Upper lobe of right lung (tissue), 1 donor: ENCODE data around the gene STAT6. TPM values are rescaled to one million over a fixed set of nuclear protein-coding genes. Genes with fewer than 3 reads are reported as not detected.

Experiments
- ATAC-seq: fragments of 200-7000 bp; cut with Tn5 transposase; one replicate; pipeline ENCODE4 v1.9.1; 2020; ENCODE audit warnings: mild to moderate bottlenecking, moderate library complexity
- DNase-seq: peaks from one replicate; pipeline ENCODE4 v3.0.0-alpha.2; 2020
- H3K27ac ChIP-seq: fragments of 200-600 bp; one replicate; pipeline ENCODE4 v1.8.0; 2022
- H3K27me3 ChIP-seq: fragments of 200-600 bp; one replicate; pipeline ENCODE4 v1.8.0; 2022; ENCODE audit warnings: mild to moderate bottlenecking
- H3K36me3 ChIP-seq: fragments of 200-600 bp; one replicate; pipeline ENCODE4 v1.8.0; 2022
- H3K4me1 ChIP-seq: fragments of 200-600 bp; one replicate; pipeline ENCODE4 v1.8.0; 2022
- H3K4me3 ChIP-seq: fragments of 200-600 bp; one replicate; pipeline ENCODE4 v1.8.0; 2022; ENCODE audit warnings: mild to moderate bottlenecking
- H3K9me3 ChIP-seq: fragments of 200-600 bp; one replicate; pipeline ENCODE4 v1.8.0; 2022
- intact Hi-C: fragments of 100-400 bp; cut with DNase I; formaldehyde crosslinking; loops from one replicate; pipeline ENCODE4 v1.11.0; 2022
- total RNA-seq: library from RNA; stranded (reverse); fragmentation: NEBNext Ultra II Directional; extraction: Animal tissue kit (Norgen Biotek cat#: 25700); gene quantifications from one replicate; pipeline ENCODE4 v1.2.1, GENCODE V29; 2021
- TF ChIP-seq, protein P1 (sequence below): fragments of 200-600 bp; IDR thresholded peaks from one replicate; pipeline ENCODE4 v1.8.0; 2022; ENCODE audit warnings: antibody characterized with exemption
- donor health status: DM: no; HTN: yes; CAD: no; lungs with severe emphysema.

Gene STAT6
- total RNA-seq, 1 donor from 2014 or later: 230 TPM

DNA sequence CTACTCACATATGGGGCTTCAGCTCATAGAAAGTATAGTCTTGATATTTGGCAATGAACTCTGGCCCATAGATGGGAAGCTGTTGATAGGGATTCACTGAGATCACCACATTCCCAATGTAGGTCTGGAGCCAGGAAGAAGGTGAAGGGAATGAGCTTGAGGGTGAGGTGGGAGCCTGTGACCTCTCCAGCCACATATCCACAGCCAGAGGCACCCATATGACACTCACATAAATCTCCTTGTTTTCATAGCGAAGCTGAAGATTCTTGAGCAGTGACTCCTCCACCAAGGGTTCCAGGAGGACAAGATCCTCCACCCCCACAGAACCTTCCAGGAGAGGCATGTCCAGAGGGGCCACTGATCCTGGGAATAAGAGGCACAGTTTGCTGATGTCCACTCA is 63.2 kb downstream of the STAT6 start:
- no peak overlapping the region for H3K4me3 ChIP-seq
- no peak for ATAC-seq
- peaks cover 3% of the 10 kb centered on the region for H3K4me1 ChIP-seq
- H3K9me3 ChIP-seq: no peaks in the 10 kb centered on the region
- intact Hi-C loops: no loop called here
- no peak for DNase-seq
- no peak overlapping the region for H3K27ac ChIP-seq
- no peaks in the 10 kb centered on the region for H3K27me3 ChIP-seq
- TF ChIP-seq, protein P1, sequence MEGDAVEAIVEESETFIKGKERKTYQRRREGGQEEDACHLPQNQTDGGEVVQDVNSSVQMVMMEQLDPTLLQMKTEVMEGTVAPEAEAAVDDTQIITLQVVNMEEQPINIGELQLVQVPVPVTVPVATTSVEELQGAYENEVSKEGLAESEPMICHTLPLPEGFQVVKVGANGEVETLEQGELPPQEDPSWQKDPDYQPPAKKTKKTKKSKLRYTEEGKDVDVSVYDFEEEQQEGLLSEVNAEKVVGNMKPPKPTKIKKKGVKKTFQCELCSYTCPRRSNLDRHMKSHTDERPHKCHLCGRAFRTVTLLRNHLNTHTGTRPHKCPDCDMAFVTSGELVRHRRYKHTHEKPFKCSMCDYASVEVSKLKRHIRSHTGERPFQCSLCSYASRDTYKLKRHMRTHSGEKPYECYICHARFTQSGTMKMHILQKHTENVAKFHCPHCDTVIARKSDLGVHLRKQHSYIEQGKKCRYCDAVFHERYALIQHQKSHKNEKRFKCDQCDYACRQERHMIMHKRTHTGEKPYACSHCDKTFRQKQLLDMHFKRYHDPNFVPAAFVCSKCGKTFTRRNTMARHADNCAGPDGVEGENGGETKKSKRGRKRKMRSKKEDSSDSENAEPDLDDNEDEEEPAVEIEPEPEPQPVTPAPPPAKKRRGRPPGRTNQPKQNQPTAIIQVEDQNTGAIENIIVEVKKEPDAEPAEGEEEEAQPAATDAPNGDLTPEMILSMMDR: no peak
- H3K36me3 ChIP-seq: no peaks in the 10 kb centered on the region

DNA sequence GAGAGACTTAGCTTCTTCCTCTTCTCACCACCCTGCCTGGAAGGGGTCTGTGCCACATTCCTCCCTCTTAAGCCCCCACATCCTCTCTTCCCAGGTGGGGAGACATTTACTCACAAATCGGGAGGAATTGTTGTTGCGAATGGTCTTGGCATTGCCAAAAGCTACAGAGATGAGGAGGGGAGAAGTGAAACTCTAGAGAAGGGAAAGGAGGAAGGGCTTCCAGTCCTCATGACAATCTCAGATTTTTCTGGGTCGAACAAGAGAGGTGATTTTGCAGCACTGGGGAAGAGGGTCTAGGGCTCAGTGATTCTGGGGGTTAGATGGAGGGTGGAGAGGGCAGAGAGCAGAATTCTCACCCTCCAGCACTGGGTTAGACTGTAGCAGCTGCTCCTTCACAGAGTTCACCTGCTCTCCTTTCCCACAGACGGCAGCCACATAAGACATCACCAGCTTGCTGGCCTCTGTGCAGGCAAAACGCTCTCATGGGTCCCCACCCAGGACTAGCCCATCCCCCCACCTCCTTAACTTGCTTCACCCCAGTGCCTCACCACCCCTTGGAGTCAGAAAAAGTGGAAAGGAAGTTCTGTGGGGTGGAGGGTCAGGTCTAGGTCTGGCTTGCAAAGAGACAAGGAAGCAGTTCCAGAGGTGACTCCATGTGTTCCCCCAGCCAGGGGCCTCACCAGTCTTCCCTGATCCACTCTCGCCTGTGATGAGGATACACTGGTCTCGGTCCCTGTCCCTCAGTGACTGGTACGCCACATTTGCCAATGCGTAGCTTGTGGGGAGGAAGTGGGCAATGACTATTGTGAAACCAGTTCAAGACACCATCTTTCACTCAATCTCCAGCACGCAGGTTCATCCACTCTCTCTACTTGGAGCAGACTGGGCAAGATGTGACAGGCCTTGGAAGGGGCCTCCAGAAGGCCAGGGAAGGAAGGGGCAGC is 63.9 kb downstream of the STAT6 start:
- Histone ChIP-seq H3K27ac (peak overlapping the region; percentile 36), H3K27me3 (no peaks in the 10 kb centered on the region), H3K4me1 (peaks cover 3% of the 10 kb centered on the region), H3K9me3 (no peaks in the 10 kb centered on the region), H3K36me3 (no peaks in the 10 kb centered on the region), H3K4me3 (no peak overlapping the region)
- intact Hi-C loops: no loop called here
- ATAC-seq (peak; percentile 56), DNase-seq (no peak)
- TF ChIP-seq, protein P1: no peak

DNA sequence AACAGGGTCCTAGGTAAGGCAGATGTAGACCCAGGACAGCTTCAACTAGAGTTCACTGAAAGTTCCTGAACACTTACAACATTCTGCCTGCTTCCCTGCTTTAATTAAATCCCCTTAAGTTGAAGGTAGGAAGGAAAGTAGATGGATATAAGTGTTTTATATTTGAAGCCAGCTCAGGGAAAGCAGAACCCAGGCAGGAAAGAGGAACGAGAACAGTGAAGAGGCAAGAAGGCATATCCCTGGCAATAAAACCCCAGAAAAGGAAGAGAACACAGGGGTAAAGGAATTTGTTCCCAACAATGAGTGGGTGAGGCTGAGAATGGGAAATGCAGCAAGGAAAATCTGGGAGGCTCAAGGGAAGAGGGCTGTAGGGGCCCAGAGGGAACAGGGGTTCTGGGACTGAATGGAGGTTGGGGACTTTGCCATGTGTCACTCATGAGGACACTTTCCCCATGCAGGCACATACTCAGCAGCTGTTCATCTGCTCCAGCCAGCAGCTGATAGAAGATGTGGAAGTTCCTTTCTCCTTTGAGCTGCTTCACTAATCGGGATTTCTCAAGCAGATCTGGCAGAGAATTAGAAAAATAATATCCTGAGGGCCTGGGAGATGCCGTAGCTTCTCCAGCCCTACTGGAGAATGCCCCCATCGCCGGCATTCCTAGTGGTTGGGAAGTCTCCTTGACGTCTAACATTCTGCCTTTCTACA is 64.9 kb downstream of the STAT6 start:
- ATAC-seq (peak; percentile 30), DNase-seq (no peak)
- intact Hi-C loops: no loop called here
- TF ChIP-seq, protein P1: no peak
- Histone ChIP-seq H3K4me1 (peaks cover 3% of the 10 kb centered on the region), H3K27me3 (no peaks in the 10 kb centered on the region), H3K36me3 (no peaks in the 10 kb centered on the region), H3K4me3 (no peak overlapping the region), H3K9me3 (no peaks in the 10 kb centered on the region), H3K27ac (no peak overlapping the region)

Other genes with a start within 250 kb of the STAT6 start
- gene SDR9C7, start 177.0 kb downstream of the STAT6 start, total RNA-seq: not detected
- 0.32 TPM for gene RDH16, start 153.8 kb downstream of the STAT6 start, total RNA-seq
- 7.2 TPM for gene ZBTB39, start 104.8 kb downstream of the STAT6 start, total RNA-seq
- gene TAC3, start 94.8 kb downstream of the STAT6 start, total RNA-seq: not detected
- 1.4 TPM for gene MYO1A, start 61.2 kb downstream of the STAT6 start, total RNA-seq
- 14.1 TPM for gene NEMP1, start 32.6 kb downstream of the STAT6 start, total RNA-seq
- gene NAB2, start 22.2 kb downstream of the STAT6 start, total RNA-seq: 37.3 TPM
- gene LRP1, start 17.1 kb upstream of the STAT6 start, total RNA-seq: 261 TPM
- not detected for gene LRP1-AS, start 36.3 kb upstream of the STAT6 start, total RNA-seq
- not detected for gene NXPH4, start 105.4 kb upstream of the STAT6 start, total RNA-seq
- gene SHMT2, start 118.3 kb upstream of the STAT6 start, total RNA-seq: 59.2 TPM
- 6.0 TPM for gene STAC3, start 139.8 kb upstream of the STAT6 start, total RNA-seq